ENCODE results near the gene SAMD9.
A peak's percentile ranks its signal among the peaks of the same experiment; 100 is the strongest.
"Not testable (repeated sequence)": the region's sequence is repeated elsewhere in the genome, so short reads cannot be mapped to it uniquely, and the experiment has no call there.

Gene SAMD9

GRCh38 chr7:93117852-93118530 lies at the start of gene SAMD9:
Gene SAMD9, minus strand, starts transcription at chr7:93117979. Its CDS starts 11,882 bp downstream, at chr7:93106097.
- peak; percentile 15 to 16 for DNase-seq (ENCODE audit: low read depth in 2 of 2)

- no peak for DNase-seq (ENCODE audit: low read depth in 2 of 2)
These were observed 47.7 kb upstream of the SAMD9 start for GRCh38 chr7:93165447-93165846.

GRCh38 chr7:93164766-93165165 lies 47.0 kb upstream of the SAMD9 start:
- DNase-seq (ENCODE audit: low read depth in 2 of 2): no peak

GRCh38 chr7:93161181-93161762 lies 43.5 kb upstream of the SAMD9 start:
- DNase-seq (ENCODE audit: low read depth in 2 of 2): no peak

- no peak for DNase-seq (ENCODE audit: low read depth in 2 of 2)
These were observed 42.6 kb upstream of the SAMD9 start for GRCh38 chr7:93160410-93160809.

DNA sequence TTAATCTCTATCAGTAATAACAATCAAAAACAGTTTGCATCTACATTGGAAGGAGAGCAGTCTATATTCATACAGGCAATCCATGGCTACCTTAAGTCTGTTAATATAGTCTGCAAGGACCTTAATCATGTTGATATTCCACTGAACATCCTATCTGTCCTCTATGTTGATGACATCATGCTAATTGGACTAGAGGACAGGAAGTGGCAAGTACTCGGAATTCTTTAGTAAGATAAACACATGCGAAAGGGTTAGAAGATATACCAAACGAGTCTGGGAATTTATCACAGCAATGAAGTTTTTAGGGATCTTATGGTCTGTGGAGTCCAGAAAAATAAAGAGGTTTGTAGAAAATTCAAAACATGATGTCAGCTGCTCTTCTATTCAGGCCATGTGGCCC lies 41.7 kb upstream of the SAMD9 start:
- DNase-seq (ENCODE audit: low read depth in 2 of 2): no peak

DNA sequence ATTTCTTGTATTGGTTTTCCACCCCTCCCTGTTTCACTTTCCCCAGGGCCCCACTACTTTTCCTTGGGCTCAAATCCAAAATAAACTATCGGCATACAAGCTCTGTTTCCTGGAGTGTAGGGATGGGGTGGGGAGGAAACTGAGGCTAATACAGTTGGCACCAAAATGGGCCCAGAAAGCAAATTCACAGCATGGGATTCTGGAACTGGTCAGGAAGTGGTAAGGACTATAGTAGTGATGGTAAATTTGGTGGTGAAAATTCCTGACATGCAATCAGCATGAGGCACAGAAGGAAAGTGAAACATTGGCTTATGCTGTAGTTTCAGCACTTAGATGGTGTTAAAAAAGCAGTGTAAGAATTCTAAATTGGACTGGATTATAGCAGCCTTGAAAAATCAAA lies 39.1 kb upstream of the SAMD9 start:
- no peak for DNase-seq (ENCODE audit: low read depth in 2 of 2)

DNA sequence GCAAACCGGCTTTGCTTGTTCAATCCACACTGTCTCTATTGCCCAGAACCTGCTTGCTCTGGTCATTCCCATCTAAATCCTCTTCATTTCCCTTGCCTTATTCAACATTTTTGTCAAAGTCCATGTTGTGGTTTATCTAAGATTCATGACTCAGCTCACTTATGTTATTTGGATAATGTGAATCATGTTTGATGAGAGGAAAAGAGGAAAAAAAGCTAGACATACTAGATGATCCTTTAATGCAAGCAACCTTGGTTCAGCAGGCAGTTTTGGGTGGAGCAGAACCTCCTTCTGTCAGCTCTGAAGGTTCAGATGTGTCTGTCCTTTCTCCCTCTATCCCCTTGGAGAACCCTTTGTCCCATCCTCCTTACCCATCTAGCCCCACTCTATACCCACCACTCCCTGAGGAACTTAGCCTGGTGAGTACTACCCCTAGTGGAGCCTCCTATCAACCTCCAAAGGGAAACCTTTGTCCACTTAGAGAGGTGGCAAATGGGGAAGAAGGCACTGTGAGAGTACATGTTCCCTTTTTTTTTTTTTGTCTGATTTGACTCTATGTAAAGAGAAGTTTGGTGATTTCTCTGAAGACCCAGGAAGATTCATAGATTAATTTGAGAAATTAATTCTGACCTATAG lies 32.5 kb upstream of the SAMD9 start:
- no peak for DNase-seq (ENCODE audit: low read depth in 2 of 2)

GRCh38 chr7:93148727-93149126 lies 30.9 kb upstream of the SAMD9 start:
- DNase-seq (ENCODE audit: low read depth in 2 of 2): no peak

DNA sequence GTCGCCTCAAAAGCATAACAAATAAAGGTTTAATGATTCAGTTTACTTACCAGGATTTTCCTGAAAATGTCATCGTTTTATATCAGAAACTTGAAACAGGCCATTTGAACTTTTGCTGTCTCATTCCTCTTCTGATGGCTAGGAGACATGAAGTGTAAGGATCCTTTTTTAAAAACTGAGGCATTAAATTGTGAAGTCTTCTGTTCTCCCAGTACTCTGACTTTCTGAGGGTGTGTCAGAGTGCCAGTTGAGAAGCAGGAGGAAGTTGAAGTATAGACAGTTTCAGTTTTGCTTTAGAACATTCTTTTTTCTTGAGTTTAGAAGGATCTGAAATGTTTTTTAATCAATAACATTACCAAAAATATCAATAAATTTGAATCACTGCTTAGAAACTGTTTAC lies 30.4 kb upstream of the SAMD9 start, which contains the start of gene SAMD9L:
Gene SAMD9L (minus strand): TSS at position 242 of the 400 bp plus-strand sequence. CDS start 12,414 bp downstream, outside the sequence.
- DNase-seq (ENCODE audit: low read depth in 2 of 2): no peak

GRCh38 chr7:93147363-93147762 lies 29.6 kb upstream of the SAMD9 start:
- DNase-seq (ENCODE audit: low read depth in 2 of 2): peak; percentile 2 to 25

DNA sequence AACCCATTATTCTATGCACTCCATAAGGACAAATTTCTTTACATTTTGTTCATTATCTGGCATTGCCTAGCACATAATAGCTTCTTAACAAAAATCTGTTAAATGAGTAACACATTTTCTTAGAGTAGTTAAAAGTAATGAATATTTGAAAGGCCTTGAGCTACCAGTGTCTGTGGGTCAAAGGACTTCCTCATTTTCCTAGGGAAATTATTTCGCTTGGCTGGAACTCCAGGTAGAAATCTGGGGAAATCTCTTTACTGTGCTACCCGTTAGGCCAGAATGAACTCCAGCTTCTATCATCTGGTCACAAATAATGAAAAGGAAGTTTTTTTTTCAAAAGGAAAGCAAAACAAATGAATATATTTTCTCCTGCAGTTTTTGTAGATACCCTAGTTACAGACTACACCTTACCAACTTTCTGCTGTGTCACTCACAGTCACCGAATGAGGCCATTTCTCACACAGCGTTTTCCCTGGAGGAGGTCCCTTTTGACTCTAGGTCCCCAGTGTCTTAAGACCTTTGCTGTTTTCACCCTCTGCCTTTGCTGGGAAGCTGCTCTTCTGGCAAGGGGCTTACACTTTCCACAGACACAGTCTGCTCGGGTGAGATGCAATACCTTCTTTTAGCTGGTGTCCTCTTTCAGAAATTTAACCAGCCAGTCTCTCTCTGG lies 28.8 kb upstream of the SAMD9 start:
- DNase-seq (ENCODE audit: low read depth in 2 of 2): no peak

- no peak for DNase-seq (ENCODE audit: low read depth in 2 of 2)
These were observed 28.3 kb upstream of the SAMD9 start for GRCh38 chr7:93146036-93146435.

DNA sequence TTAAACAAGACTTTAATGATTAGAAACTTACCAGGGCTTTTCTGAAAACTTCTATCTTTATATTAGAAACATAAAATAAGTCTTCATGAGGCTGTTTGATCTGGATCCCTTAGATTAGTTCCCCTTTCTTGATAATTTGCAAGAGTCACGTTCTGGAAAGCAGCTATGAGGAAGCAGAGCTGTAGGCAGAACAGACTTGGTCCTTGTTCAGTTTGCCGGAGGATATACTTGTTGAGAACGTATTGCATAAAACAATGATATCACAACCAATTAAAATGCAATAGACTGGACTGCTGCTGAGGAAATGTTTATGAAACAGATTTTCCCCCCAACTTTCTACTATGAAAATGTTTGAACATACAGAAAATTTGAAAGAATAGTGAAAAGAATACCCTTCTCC lies 27.6 kb upstream of the SAMD9 start:
- DNase-seq (ENCODE audit: low read depth in 2 of 2): no peak

DNA sequence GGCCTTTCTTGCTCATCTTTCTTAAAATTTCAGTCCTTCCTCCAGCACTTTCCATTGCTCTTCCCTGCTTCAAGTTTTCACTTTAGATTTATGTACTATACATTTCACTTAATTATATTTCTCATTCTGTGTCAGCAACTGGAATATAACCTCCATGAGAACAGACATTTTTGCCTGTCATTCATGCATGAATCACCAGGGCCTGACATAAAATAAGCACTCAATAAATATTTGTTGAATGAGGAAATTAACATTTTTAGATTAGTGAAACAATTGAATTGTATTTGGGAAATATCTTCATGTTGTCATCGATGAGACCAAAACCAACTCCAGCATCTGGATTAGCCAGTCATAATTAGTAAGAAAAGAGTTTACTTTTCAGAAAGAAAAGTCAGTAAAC lies 24.3 kb upstream of the SAMD9 start:
- DNase-seq (ENCODE audit: low read depth in 2 of 2): no peak

- DNase-seq (ENCODE audit: low read depth in 2 of 2): no peak
These were observed 22.9 kb upstream of the SAMD9 start for GRCh38 chr7:93140582-93141191.

- DNase-seq (ENCODE audit: low read depth in 2 of 2): no peak
These were observed 20.8 kb upstream of the SAMD9 start for GRCh38 chr7:93138576-93138975.

GRCh38 chr7:93133005-93133404 lies 15.2 kb upstream of the SAMD9 start:
- DNase-seq (ENCODE audit: low read depth in 2 of 2): no peak

DNA sequence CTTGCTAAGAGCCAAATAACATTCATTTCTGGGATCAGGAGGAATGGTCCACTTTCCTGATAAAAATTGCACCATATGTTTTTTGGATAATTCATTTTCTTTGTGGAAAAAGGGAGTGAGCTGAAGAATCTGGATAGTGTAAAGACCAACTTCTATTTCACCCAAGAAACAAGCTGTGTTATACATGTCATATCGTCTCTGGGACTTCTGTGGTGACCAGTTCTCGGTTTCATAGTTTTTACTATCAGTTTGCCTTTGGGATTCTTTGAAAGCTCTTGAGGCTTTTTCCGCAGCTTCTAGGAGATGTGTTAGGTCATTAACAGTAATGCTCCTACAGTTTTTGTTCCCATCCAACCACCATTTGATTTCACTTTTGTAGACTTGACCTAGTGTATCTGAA lies 14.4 kb upstream of the SAMD9 start:
- no peak for DNase-seq (ENCODE audit: low read depth in 2 of 2)

- DNase-seq (ENCODE audit: low read depth in 2 of 2): not testable (repeated sequence)
These were observed 9.2 kb upstream of the SAMD9 start for GRCh38 chr7:93126954-93127353.

GRCh38 chr7:93123532-93123931 lies 5.8 kb upstream of the SAMD9 start:
- not testable (repeated sequence) for DNase-seq (ENCODE audit: low read depth in 2 of 2)
